Measurements from ENCODE around the gene NHLRC4. TPM values are rescaled to one million over a fixed set of nuclear protein-coding genes. Genes with fewer than 3 reads are reported as not detected.
A peak's percentile ranks its signal among the peaks of the same experiment; 100 is the strongest.

Gene NHLRC4
- total and polyA plus RNA-seq, 9 of the 15 experiments (the other 6 are each of a cell fraction or from before 2014, with no cell fraction given), result 0.24 to 3.7 (median 1.3) TPM; not detected in 2

DNA sequence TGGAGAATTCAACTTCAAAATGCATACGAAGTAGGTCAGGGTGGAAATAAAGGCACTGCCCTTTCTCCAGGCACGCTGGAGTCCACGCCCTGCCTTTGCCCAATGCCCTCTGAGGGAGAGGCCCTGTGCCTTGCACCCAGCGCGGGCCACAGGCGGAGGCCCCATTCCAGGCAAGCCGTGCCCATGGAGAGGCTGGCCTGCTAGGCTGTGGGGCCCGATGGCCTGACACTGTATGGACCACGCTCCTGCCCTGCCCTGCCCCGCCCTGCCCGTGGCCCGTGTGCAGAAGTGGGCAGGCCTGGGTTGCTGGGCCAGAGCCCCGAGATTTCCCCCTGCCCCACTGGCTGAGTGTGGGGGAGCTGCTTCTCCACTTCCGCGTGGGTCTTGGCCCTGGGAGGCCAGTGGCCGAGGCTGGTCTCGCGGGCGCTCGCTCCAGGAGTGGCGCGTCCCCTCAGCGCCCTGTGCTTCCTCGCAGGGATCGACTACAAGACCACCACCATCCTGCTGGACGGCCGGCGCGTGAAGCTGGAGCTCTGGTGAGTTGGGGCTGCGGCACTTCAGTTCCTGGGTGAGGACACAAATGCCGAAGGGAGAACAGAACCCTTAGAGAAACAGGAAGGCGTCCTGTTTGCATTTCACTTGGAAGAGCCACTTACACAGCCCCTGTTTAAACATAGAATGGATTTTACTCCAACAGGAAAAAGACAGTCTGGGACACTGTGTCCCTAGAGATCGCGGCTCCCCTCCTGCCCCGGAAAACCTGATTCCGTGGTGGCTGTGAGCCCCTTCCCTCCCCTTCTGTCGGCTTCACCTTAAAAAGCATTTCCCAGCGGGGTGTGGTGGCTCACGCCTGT, 50.2 kb downstream of the NHLRC4 start:
- ChIA-PET POLR2A (no interaction called here), CTCF (ENCODE audit: low intra/inter-chr PET ratio) (no interaction called here)
- FAIRE-seq (no peak), DNase-seq (ENCODE audit: extremely low read depth in 1 of 4, low spot score in 3 of 4) (no peak), ATAC-seq (no peak)
- no peaks in the 10 kb centered on the region for H3K27me3 ChIP-seq (ENCODE audit: control insufficient read depth in 2 of 2, insufficient read depth in 2 of 2, low read length in 2 of 2)
- peaks cover 9% of the 10 kb centered on the region for H3K79me2 ChIP-seq (ENCODE audit: control insufficient read depth, insufficient read depth, low read length)
- H3K36me3 ChIP-seq (ENCODE audit: control insufficient read depth, insufficient read depth, low read length), result peaks cover 6% of the 10 kb centered on the region; the same call in 1 of the 3 replicates
- in situ Hi-C loops (cut with MboI) (no loop called here), intact Hi-C loops (cut with micrococcal nuclease) (no loop called here)
- no peak overlapping the region for H3K4me3 ChIP-seq
- peaks cover 6 to 30% of the 10 kb centered on the region in 2 experiments for H3K4me1 ChIP-seq (replicated peaks in 1 of 2; ENCODE audit: control insufficient read depth in 2 of 2, insufficient read depth in 2 of 2, low read length in 2 of 2)
- no peak overlapping the region for H3K27ac ChIP-seq (ENCODE audit: extremely low read depth, low read depth, low read length)
- H2AFZ ChIP-seq (ENCODE audit: low read depth, low read length), result no peak overlapping the region
- peak overlapping the region in 1 of 2 experiments; percentile 45; a peak in 1 of 4 replicates for H3K9ac ChIP-seq (ENCODE audit: insufficient read depth in 1 of 2, low read depth in 2 of 2, low read length in 2 of 2)
- H3K9me1 ChIP-seq (ENCODE audit: control insufficient read depth, insufficient read depth, low read length), result no peaks in the 10 kb centered on the region
- no peaks in the 10 kb centered on the region for H4K20me1 ChIP-seq (replicated peaks; ENCODE audit: control insufficient read depth, insufficient read depth, low read length)
- WGBS (ENCODE audit: insufficient coverage, low coverage, missing lambda C conversion rate), result 92% methylated on average over 28 of the region's 39 CpGs
- 0 out of 2 replicates have a peak, but pooled peaks cover 2% of the 10 kb centered on the region for H3K9me3 ChIP-seq (replicated peaks; ENCODE audit: control insufficient read depth, insufficient read depth, low read depth, low read length)
- no peak overlapping the region for H3K4me2 ChIP-seq (ENCODE audit: insufficient read depth, low read length)
- BruUV-seq (replicated peaks), result no TSS peak
- no peak for TF ChIP-seq FOXK2 (conservative IDR thresholded peaks at IDR 0.05 in 1 of 2, IDR thresholded peaks at IDR 0.05 in 1 of 2; ENCODE audit: low read depth in 2 of 2)
- no peak for TF ChIP-seq ZNF76 (CRISPR knock-in tag; IDR thresholded peaks at IDR 0.05; ENCODE audit: borderline replicate concordance)
- TF ChIP-seq ZNF444 (CRISPR knock-in tag; IDR thresholded peaks at IDR 0.05), result no peak
- no peak for TF ChIP-seq ARID1B (IDR thresholded peaks at IDR 0.05)
- TF ChIP-seq, protein P1, sequence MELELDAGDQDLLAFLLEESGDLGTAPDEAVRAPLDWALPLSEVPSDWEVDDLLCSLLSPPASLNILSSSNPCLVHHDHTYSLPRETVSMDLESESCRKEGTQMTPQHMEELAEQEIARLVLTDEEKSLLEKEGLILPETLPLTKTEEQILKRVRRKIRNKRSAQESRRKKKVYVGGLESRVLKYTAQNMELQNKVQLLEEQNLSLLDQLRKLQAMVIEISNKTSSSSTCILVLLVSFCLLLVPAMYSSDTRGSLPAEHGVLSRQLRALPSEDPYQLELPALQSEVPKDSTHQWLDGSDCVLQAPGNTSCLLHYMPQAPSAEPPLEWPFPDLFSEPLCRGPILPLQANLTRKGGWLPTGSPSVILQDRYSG (tag; conservative IDR thresholded peaks at IDR 0.05; ENCODE audit: low read depth), result no peak
- no peak for TF ChIP-seq YBX1 (IDR thresholded peaks at IDR 0.05)
- TF ChIP-seq TBP (optimal IDR thresholded peaks at IDR 0.05; ENCODE audit: low read depth, low read length), result no peak
- TF ChIP-seq ZBTB1 (CRISPR knock-in tag; IDR thresholded peaks at IDR 0.05; ENCODE audit: borderline replicate concordance, low read depth), result no peak
- no peak for TF ChIP-seq FOXA1 (IDR thresholded peaks at IDR 0.05; ENCODE audit: borderline replicate concordance)
- TF ChIP-seq, protein P2, sequence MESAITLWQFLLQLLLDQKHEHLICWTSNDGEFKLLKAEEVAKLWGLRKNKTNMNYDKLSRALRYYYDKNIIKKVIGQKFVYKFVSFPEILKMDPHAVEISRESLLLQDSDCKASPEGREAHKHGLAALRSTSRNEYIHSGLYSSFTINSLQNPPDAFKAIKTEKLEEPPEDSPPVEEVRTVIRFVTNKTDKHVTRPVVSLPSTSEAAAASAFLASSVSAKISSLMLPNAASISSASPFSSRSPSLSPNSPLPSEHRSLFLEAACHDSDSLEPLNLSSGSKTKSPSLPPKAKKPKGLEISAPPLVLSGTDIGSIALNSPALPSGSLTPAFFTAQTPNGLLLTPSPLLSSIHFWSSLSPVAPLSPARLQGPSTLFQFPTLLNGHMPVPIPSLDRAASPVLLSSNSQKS (CRISPR knock-in tag; IDR thresholded peaks at IDR 0.05), result no peak
- TF ChIP-seq, protein P3, sequence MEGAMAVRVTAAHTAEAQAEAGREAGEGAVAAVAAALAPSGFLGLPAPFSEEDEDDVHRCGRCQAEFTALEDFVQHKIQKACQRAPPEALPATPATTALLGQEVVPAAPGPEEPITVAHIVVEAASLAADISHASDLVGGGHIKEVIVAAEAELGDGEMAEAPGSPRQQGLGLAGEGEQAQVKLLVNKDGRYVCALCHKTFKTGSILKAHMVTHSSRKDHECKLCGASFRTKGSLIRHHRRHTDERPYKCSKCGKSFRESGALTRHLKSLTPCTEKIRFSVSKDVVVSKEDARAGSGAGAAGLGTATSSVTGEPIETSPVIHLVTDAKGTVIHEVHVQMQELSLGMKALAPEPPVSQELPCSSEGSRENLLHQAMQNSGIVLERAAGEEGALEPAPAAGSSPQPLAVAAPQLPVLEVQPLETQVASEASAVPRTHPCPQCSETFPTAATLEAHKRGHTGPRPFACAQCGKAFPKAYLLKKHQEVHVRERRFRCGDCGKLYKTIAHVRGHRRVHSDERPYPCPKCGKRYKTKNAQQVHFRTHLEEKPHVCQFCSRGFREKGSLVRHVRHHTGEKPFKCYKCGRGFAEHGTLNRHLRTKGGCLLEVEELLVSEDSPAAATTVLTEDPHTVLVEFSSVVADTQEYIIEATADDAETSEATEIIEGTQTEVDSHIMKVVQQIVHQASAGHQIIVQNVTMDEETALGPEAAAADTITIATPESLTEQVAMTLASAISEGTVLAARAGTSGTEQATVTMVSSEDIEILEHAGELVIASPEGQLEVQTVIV (CRISPR knock-in tag; IDR thresholded peaks at IDR 0.05; ENCODE audit: borderline replicate concordance), result no peak
- TF ChIP-seq ZNF146 (CRISPR knock-in tag; IDR thresholded peaks at IDR 0.05; ENCODE audit: unreplicated experiment), result no peak
- TF ChIP-seq MAFG (tag; conservative IDR thresholded peaks at IDR 0.05), result no peak
- no peak for TF ChIP-seq TAF7 (tag; IDR thresholded peaks at IDR 0.05)
